Loucy (cell line): Measurements from ENCODE around the gene NDUFAF2.

Source experiments
- CTCF ChIP-seq: fragments of 200-600 bp; sonication (generic); conservative IDR thresholded peaks from 2 replicates; pipeline ENCODE4 v1.5.1; 2014; ENCODE audit warnings: mild to moderate bottlenecking, antibody characterized with exemption, low read length
- EZH2phosphoT487 ChIP-seq: fragments of 200-600 bp; IDR thresholded peaks from 2 replicates; pipeline ENCODE4 v1.6.1; 2018; ENCODE audit warnings: antibody characterized with exemption, mild to moderate bottlenecking, moderate library complexity, borderline replicate concordance

- TF ChIP-seq CTCF (no peak), EZH2phosphoT487 (no peak)
Observed at GRCh38 chr5:60896991-60897390, 48.0 kb upstream of the NDUFAF2 start.
